HFFc6 (cell line): ENCODE measurements around the gene NQO2. TPM values are rescaled to one million over a fixed set of nuclear protein-coding genes. Genes with fewer than 3 reads are reported as not detected.

Experiments
- DNase-seq: peaks from one replicate; pipeline ENCODE4 v3.0.0-alpha.2; 2018
- H3K27ac Mint-ChIP-seq: 2 replicates; pipeline ENCODE4 v1.8.0; 2020; ENCODE audit warnings: mild to moderate bottlenecking, mixed read lengths
- H3K27me3 Mint-ChIP-seq: 2 replicates; pipeline ENCODE4 v1.8.0; 2021; ENCODE audit warnings: mild to moderate bottlenecking, moderate library complexity, mixed read lengths; ENCODE audit not compliant: insufficient read depth
- H3K36me3 Mint-ChIP-seq: 2 replicates; pipeline ENCODE4 v1.8.0; 2021; ENCODE audit warnings: low read depth, mixed read lengths
- H3K4me1 Mint-ChIP-seq: 2 replicates; pipeline ENCODE4 v1.8.0; 2020; ENCODE audit warnings: low read depth, mixed read lengths
- H3K4me3 Mint-ChIP-seq: 2 replicates; pipeline ENCODE4 v1.8.0; 2020; ENCODE audit warnings: mild to moderate bottlenecking, moderate library complexity, mixed read lengths
- H3K9me3 Mint-ChIP-seq: 2 replicates; pipeline ENCODE4 v1.8.0; 2020; ENCODE audit warnings: mild to moderate bottlenecking, mixed read lengths
- total RNA-seq, 6 experiments: library from RNA; stranded (reverse); fragmentation: NEBNext Ultra II Directional; extraction: Animal tissue kit (Norgen Biotek cat#: 25700); gene quantifications; 2 replicates in 1 of 6; 3 replicates in 5 of 6; pipeline ENCODE4 v1.2.3, GENCODE V29; 2021
- TF ChIP-seq, protein P1 (sequence below): fragments of 200-600 bp; sonication (generic); IDR thresholded peaks from 2 replicates; pipeline ENCODE4 v1.5.0; 2021; ENCODE audit warnings: antibody characterized with exemption, mild to moderate bottlenecking

The NQO2 gene
- total RNA-seq, 6 experiments from 2014 or later = 28.9 to 48.6 (median 43.6) TPM

DNA sequence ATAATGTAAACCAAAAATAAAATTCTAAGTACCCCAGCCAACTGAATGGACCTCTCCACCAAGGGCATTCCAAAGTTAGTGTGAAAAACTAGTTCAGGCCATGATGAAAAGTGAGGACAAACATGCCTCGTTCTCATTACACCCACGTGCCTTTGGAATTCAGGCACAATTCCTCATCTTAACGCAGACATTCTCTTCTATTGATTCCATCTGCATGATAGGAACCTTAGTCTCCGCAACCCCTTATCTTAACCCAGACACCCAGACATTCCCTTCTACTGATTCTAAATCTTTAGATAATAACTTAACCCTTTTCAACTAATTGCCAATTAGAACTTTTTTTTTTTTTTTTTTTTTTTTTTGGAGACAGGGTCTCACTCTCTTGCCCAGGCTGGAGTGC lies 20.8 kb upstream of the NQO2 start:
- H3K27ac Mint-ChIP-seq = no peak overlapping the region
- H3K36me3 Mint-ChIP-seq = no peaks in the 10 kb centered on the region
- no peaks in the 10 kb centered on the region; the same call in 1 of the 2 replicates for H3K27me3 Mint-ChIP-seq
- no peak for DNase-seq
- TF ChIP-seq, protein P1, sequence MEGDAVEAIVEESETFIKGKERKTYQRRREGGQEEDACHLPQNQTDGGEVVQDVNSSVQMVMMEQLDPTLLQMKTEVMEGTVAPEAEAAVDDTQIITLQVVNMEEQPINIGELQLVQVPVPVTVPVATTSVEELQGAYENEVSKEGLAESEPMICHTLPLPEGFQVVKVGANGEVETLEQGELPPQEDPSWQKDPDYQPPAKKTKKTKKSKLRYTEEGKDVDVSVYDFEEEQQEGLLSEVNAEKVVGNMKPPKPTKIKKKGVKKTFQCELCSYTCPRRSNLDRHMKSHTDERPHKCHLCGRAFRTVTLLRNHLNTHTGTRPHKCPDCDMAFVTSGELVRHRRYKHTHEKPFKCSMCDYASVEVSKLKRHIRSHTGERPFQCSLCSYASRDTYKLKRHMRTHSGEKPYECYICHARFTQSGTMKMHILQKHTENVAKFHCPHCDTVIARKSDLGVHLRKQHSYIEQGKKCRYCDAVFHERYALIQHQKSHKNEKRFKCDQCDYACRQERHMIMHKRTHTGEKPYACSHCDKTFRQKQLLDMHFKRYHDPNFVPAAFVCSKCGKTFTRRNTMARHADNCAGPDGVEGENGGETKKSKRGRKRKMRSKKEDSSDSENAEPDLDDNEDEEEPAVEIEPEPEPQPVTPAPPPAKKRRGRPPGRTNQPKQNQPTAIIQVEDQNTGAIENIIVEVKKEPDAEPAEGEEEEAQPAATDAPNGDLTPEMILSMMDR = no peak
- peaks cover 91% of the 10 kb centered on the region for H3K4me1 Mint-ChIP-seq
- 0 out of 2 replicates have a peak overlapping the region, but pooled peaks have one; percentile 14 for H3K4me3 Mint-ChIP-seq
- no peaks in the 10 kb centered on the region for H3K9me3 Mint-ChIP-seq

DNA sequence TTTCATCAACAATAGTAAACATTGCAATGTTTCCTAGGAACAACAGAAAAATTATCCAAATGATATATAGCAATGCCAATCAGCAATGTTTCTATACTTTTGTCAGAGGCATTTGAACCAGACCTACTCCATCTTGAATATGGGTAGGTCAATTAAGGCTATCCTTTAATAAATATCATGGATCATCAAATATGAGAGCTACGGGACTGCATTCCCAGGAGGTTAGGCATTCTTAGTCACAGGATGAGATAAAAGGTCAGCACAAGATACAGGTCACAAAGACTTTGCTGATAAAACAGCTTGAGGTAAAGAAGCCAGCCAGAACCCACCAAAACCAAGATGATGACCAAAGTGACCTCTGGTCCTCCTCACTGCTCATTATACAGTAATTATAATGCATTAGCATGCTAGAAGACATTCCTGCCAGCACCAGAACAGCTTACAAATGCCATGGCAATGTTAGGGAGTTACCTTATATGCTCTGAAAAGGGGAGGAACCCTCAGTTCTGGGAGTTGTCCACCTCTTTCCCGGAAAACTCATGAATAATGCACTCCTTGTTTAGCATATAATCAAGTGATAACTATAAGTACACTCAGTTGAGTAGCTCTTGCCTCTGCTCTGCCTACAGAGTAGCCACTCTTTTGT lies 19.8 kb upstream of the NQO2 start:
- TF ChIP-seq, protein P1 = no peak
- H3K9me3 Mint-ChIP-seq = no peaks in the 10 kb centered on the region
- no peak overlapping the region; the same call in 1 of the 2 replicates for H3K27ac Mint-ChIP-seq
- H3K36me3 Mint-ChIP-seq = no peaks in the 10 kb centered on the region
- no peaks in the 10 kb centered on the region; the same call in 1 of the 2 replicates for H3K27me3 Mint-ChIP-seq
- peak; percentile 30 for DNase-seq
- peaks cover 88% of the 10 kb centered on the region for H3K4me1 Mint-ChIP-seq
- no peak overlapping the region for H3K4me3 Mint-ChIP-seq

DNA sequence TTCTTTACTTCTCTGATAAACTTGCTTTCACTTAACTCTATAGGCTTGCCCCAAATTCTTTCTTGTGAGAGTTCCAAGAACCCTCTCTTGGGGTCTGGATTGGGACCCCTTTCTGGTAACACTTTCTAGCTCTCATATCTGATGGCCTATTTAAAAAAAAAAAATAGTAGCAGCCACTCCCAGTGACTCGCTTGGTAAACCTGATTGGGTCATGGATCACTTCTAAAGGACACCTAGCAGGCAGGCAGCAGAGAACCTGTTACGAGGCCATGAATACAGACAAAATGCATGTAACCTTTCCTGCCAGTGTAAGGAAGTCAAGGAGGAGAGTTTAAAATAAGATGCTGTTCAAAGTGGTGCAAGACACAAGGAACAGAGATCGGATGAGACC lies 19.2 kb upstream of the NQO2 start:
- Mint-ChIP-seq H3K9me3 (no peaks in the 10 kb centered on the region), H3K4me1 (peaks cover 91% of the 10 kb centered on the region), H3K27me3 (no peaks in the 10 kb centered on the region; the same call in 1 of the 2 replicates), H3K4me3 (no peak overlapping the region), H3K27ac (no peak overlapping the region), H3K36me3 (no peaks in the 10 kb centered on the region)
- no peak for DNase-seq
- TF ChIP-seq, protein P1 = no peak

DNA sequence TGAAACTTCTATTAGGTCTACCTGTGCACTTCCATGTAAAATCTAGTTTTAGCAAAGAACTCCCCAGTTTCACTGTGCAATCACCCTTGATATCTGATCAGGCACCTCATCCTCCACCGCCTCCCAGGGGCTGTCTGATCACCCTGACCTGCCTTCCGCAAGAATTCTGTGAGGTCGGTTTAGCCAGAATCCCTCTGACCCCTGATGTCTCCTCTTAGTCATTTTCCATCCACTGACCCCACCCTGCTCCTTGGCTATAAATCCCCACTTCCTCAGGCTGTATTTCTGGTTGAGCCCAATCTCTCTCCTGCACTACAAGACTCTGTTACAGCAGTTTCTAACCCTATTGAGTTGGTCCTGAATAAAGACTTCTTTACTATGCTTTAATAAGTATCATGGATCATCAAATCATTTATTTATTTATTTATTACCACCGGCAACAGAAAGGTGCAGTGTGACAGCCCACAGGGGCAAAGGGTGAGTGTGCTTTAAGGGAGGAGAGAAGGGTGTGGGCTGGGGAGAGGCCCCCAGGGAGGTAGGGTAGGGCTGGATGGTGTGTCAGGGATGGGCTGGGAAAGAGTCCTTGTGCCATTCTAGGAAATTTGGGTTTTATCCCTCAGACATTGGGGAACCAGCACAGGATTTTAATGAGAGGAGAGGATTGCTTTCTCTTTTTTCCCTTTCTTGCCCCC lies 17.1 kb upstream of the NQO2 start:
- peaks cover 1% of the 10 kb centered on the region for H3K27me3 Mint-ChIP-seq
- no peaks in the 10 kb centered on the region for H3K9me3 Mint-ChIP-seq
- no peaks in the 10 kb centered on the region for H3K36me3 Mint-ChIP-seq
- TF ChIP-seq, protein P1 = no peak
- H3K4me3 Mint-ChIP-seq = no peak overlapping the region
- 0 out of 2 replicates have a peak overlapping the region, but pooled peaks have one; percentile 17 for H3K27ac Mint-ChIP-seq
- H3K4me1 Mint-ChIP-seq = peaks cover 91% of the 10 kb centered on the region
- no peak for DNase-seq

DNA sequence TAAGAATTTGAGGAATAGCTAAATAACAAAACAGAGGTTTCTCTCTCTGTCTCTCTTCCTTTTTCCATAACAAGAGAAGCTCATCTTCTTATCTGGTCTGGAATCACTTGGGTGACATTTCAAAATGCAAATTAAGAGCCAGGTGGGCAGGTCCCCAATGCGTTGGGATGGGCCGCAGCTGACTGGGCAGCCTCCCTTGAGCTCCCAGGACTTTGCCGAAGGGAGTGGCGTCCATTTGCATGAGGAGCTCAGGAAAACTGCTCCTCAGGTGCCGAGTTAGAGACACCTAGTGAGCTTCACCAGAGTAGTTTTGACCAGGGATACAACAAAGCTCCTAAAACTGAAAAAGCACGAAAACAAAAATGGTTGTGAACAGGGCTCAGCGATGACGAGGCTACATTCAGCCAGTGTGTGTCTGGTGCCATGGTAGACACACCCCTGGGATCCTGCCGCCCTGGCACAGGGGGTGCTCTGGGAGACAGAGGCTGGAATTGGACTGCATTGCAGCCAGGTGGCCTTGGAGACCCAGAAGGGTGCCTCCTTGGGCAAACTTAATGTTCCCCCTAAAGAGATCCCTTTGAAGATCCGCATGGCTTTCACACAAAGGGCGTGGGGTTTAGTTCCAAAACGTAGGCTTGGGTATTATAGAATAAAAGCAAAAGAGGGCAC lies 14.8 kb upstream of the NQO2 start:
- Mint-ChIP-seq H3K27me3 (peaks cover 1% of the 10 kb centered on the region), H3K36me3 (no peaks in the 10 kb centered on the region), H3K4me1 (peaks cover 78% of the 10 kb centered on the region), H3K27ac (no peak overlapping the region), H3K4me3 (no peak overlapping the region), H3K9me3 (no peaks in the 10 kb centered on the region)
- no peak for DNase-seq
- TF ChIP-seq, protein P1 = no peak
